ENCODE data around the gene NLRC5. TPM values are rescaled to one million over a fixed set of nuclear protein-coding genes. Genes with fewer than 3 reads are reported as not detected.

NLRC5 gene
- total and polyA plus RNA-seq, 9 of the 15 experiments (the other 6 are each of a cell fraction or from before 2014, with no cell fraction given): 0.59 to 0.71 TPM; not detected in 7

DNA sequence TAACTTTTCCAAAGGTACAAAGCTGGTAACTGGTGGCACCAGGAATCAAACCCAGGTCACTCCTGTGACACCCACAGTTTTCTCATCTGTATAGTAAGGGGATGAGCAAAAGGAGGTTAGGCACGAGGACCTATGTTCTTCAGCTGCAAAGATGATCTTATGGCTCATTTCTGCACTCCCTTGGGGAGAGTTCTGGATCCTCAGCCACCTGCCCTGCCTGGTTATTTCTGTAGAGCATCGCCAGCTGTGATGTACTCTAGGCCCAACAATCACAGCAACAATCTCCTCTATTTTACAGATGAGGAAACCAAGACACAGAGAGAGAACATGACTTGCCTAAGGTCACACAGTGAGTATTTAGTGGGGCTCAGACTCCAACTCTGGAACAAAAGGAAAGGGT, 97.6 kb downstream of the NLRC5 start (continued):
- TF ChIP-seq, protein P1, sequence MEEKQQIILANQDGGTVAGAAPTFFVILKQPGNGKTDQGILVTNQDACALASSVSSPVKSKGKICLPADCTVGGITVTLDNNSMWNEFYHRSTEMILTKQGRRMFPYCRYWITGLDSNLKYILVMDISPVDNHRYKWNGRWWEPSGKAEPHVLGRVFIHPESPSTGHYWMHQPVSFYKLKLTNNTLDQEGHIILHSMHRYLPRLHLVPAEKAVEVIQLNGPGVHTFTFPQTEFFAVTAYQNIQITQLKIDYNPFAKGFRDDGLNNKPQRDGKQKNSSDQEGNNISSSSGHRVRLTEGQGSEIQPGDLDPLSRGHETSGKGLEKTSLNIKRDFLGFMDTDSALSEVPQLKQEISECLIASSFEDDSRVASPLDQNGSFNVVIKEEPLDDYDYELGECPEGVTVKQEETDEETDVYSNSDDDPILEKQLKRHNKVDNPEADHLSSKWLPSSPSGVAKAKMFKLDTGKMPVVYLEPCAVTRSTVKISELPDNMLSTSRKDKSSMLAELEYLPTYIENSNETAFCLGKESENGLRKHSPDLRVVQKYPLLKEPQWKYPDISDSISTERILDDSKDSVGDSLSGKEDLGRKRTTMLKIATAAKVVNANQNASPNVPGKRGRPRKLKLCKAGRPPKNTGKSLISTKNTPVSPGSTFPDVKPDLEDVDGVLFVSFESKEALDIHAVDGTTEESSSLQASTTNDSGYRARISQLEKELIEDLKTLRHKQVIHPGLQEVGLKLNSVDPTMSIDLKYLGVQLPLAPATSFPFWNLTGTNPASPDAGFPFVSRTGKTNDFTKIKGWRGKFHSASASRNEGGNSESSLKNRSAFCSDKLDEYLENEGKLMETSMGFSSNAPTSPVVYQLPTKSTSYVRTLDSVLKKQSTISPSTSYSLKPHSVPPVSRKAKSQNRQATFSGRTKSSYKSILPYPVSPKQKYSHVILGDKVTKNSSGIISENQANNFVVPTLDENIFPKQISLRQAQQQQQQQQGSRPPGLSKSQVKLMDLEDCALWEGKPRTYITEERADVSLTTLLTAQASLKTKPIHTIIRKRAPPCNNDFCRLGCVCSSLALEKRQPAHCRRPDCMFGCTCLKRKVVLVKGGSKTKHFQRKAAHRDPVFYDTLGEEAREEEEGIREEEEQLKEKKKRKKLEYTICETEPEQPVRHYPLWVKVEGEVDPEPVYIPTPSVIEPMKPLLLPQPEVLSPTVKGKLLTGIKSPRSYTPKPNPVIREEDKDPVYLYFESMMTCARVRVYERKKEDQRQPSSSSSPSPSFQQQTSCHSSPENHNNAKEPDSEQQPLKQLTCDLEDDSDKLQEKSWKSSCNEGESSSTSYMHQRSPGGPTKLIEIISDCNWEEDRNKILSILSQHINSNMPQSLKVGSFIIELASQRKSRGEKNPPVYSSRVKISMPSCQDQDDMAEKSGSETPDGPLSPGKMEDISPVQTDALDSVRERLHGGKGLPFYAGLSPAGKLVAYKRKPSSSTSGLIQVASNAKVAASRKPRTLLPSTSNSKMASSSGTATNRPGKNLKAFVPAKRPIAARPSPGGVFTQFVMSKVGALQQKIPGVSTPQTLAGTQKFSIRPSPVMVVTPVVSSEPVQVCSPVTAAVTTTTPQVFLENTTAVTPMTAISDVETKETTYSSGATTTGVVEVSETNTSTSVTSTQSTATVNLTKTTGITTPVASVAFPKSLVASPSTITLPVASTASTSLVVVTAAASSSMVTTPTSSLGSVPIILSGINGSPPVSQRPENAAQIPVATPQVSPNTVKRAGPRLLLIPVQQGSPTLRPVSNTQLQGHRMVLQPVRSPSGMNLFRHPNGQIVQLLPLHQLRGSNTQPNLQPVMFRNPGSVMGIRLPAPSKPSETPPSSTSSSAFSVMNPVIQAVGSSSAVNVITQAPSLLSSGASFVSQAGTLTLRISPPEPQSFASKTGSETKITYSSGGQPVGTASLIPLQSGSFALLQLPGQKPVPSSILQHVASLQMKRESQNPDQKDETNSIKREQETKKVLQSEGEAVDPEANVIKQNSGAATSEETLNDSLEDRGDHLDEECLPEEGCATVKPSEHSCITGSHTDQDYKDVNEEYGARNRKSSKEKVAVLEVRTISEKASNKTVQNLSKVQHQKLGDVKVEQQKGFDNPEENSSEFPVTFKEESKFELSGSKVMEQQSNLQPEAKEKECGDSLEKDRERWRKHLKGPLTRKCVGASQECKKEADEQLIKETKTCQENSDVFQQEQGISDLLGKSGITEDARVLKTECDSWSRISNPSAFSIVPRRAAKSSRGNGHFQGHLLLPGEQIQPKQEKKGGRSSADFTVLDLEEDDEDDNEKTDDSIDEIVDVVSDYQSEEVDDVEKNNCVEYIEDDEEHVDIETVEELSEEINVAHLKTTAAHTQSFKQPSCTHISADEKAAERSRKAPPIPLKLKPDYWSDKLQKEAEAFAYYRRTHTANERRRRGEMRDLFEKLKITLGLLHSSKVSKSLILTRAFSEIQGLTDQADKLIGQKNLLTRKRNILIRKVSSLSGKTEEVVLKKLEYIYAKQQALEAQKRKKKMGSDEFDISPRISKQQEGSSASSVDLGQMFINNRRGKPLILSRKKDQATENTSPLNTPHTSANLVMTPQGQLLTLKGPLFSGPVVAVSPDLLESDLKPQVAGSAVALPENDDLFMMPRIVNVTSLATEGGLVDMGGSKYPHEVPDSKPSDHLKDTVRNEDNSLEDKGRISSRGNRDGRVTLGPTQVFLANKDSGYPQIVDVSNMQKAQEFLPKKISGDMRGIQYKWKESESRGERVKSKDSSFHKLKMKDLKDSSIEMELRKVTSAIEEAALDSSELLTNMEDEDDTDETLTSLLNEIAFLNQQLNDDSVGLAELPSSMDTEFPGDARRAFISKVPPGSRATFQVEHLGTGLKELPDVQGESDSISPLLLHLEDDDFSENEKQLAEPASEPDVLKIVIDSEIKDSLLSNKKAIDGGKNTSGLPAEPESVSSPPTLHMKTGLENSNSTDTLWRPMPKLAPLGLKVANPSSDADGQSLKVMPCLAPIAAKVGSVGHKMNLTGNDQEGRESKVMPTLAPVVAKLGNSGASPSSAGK (IDR thresholded peaks at IDR 0.05): no peak
